AG09309 (cell line): ENCODE results near the gene AKNA.

Source experiments
- DNase-seq: peaks from one replicate; pipeline ENCODE4 v3.0.0-alpha.2; 2010; ENCODE audit warnings: low read depth
- H3K4me3 ChIP-seq: 2 replicates; pipeline ENCODE4 v1.5.1; 2011; ENCODE audit warnings: mild to moderate bottlenecking, low read depth, low read length, moderate library complexity; ENCODE audit not compliant: control insufficient read depth
- TF ChIP-seq, protein P1 (sequence below): IDR thresholded peaks from 2 replicates; pipeline ENCODE4 v1.5.1; 2011; ENCODE audit warnings: mild to moderate bottlenecking, low read depth, low read length, inconsistent platforms; ENCODE audit not compliant: insufficient read depth, control insufficient read depth; ENCODE audit errors: missing control alignments

Gene AKNA

DNA sequence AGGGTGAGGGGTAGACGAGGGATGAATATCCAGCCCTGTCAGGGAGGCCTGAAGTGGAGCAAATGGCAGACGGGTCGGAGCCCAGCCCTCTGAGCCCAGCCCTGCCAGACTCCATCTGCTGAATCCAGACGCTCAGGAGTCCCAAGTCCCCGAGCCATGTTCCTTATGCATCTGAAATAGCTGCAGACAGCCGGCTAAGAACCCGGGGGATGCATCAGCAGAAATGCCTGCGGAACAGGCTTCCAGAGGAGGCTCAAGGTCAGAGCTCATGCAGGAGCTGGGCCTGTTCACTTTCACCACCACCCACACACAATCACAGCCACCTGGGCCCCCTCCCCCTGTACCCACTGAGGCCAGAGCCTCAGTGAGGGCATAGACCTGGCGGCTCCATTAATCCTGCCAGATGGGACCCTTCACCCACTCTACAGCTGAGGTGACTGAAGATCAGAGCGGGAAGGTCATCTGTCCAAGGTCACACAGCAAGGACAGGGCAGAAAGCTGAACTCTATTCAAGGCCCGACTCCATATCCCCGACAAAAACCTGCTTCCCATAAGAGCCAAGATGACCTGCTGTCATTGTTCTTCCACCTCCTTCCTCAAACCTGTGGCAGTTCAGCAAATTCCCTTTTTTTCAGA lies 24.4 kb upstream of the AKNA start:
- no peak overlapping the region for H3K4me3 ChIP-seq
- TF ChIP-seq, protein P1, sequence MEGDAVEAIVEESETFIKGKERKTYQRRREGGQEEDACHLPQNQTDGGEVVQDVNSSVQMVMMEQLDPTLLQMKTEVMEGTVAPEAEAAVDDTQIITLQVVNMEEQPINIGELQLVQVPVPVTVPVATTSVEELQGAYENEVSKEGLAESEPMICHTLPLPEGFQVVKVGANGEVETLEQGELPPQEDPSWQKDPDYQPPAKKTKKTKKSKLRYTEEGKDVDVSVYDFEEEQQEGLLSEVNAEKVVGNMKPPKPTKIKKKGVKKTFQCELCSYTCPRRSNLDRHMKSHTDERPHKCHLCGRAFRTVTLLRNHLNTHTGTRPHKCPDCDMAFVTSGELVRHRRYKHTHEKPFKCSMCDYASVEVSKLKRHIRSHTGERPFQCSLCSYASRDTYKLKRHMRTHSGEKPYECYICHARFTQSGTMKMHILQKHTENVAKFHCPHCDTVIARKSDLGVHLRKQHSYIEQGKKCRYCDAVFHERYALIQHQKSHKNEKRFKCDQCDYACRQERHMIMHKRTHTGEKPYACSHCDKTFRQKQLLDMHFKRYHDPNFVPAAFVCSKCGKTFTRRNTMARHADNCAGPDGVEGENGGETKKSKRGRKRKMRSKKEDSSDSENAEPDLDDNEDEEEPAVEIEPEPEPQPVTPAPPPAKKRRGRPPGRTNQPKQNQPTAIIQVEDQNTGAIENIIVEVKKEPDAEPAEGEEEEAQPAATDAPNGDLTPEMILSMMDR, result no peak

DNA sequence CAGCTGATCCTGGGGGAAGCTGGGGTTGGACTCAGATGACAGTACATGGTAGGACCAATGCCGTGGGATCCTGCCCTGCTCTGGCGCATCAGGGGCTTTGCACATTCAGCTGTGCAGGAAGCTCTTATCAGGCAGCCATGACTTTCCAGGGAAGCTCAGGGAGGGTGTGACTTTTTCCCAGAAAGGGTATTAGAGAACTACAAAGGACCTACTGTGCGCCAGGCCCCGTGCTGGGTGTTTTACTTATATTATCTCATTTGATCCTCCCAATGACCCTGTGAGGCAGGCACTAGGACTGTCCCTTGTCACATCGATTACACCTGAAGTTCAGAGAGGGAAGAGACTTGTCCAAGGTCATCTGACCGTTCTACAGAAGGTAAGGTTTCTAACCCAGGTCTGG lies 23.7 kb upstream of the AKNA start:
- DNase-seq, result no peak
- TF ChIP-seq, protein P1, result no peak
- H3K4me3 ChIP-seq, result no peak overlapping the region

More for the DNA sequence above, 24.4 kb upstream of the AKNA start:
- no peak for DNase-seq

DNA sequence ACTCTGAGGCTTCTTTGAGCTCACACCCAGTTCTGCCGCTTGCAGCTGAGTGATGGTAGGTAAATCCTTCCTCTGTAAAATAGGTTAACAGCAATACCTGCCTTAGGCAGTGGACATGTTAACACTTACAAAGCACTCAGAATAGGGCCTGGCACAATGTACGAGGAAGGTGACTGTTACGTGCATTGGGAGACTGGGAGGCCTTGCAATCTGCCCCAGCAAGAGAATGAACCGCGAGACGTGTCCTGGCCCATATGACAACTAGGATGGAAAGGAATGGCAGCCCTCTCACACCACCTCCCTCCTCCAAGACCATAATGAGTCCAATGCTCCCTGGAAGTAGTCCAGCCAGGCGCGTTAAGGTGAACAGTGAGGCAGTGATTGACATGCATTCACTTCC lies 23.1 kb upstream of the AKNA start:
- TF ChIP-seq, protein P1, result no peak
- no peak overlapping the region for H3K4me3 ChIP-seq
- no peak for DNase-seq

DNA sequence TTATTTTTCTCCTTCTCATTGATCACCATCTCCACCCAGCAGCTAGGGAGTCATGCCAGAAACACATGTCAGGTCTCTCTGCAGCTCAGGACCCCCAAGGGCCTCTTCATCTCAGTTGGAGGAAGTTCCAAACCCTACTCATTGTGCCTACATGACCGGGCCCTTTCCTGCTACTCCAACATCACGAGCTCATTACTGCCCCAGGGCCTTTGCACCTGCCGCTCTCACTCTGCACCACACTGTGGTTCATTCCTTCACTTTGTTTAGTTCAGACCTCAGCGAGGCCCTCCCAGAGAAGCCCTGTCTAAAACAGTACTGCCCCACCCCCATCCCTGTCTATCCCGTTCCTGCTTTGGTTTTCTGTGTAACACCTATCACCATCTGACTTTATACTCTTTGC lies 22.1 kb upstream of the AKNA start:
- H3K4me3 ChIP-seq, result no peak overlapping the region
- DNase-seq, result no peak
- TF ChIP-seq, protein P1, result no peak

DNA sequence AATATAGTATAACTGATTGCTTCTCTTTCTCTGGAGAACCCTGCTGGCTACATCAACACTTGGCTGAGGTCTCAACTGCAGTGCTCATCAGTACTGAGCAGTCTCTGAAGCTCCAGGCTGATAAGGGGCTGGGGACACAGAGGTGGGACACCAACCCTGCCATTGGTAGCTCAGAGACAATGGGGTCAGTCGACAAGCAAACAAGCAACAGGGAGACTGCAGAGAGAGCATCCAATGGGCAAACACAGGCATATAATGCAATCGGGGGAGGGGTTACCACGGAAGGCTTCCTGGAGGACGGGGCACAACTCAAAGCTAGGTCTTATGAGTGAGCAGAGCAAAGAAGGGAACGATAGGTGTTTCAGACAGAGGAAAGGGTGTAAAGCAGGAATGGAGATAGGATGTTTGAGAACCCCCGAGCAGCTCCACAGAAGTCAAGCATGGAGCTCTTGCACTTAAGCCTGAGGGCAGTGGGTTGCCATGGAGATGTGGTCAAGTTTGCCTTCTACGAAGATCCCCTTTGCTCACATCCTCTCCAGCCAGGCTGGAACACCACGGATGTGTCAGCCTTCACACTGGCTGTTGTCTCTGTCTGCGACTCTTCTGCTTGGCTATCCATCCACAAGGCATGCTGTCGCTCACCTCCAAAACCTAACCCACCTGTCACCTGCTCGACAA lies 21.5 kb upstream of the AKNA start:
- H3K4me3 ChIP-seq, result no peak overlapping the region
- TF ChIP-seq, protein P1, result no peak
- no peak for DNase-seq

DNA sequence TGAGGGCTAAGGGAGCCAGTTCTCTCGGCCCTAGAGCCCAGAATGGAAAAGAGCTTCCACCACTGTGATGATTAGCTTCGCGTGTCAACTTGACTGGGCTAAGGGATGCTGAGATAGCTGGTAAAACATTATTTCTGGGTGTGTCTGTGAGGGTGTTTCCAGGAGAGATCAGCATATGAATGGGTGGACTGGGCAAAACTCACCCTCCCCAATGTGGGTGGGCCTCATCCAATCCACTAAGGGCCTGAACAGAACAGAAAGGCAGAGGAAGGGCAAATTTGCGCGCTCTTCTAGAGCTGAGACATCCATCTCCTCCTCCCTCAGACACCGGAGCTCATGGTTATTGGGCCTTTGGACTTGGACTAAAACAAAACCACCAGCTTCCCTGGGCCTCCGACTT lies 20.9 kb upstream of the AKNA start:
- TF ChIP-seq, protein P1, result no peak

More for the DNA sequence above, 20.9 kb upstream of the AKNA start:
- no peak for DNase-seq
- no peak overlapping the region for H3K4me3 ChIP-seq
